Heart left ventricle (tissue), 16 donors: Measurements from ENCODE around the gene CTSH. TPM values are rescaled to one million over a fixed set of nuclear protein-coding genes. Genes with fewer than 3 reads are reported as not detected.
A peak's percentile ranks its signal among the peaks of the same experiment; 100 is the strongest.

Experiments used
- ATAC-seq, 4 donors: fragments of 200-7000 bp; cut with Tn5 transposase; one replicate each; pipeline ENCODE4 v1.9.1; 2020 to 2022; ENCODE audit warnings: moderate library complexity in 4 of 4, mild to moderate bottlenecking in 3 of 4, moderate number of reproducible peaks in 1 of 4
- DNase-seq, 5 donors: peaks; one replicate each; pipeline ENCODE4 v3.0.0-alpha.2; 2020
- H3K27ac ChIP-seq, 12 donors: fragments of 200-600 bp; sonication (generic) in 4 of 12; one replicate each; pipeline versions ENCODE4 v1.5.0 to v1.8.0; 2016 to 2022; ENCODE audit warnings: mild to moderate bottlenecking in 2 of 12
- H3K27me3 ChIP-seq, 9 donors: fragments of 200-600 bp; sonication (generic) in 2 of 9; one replicate each; pipeline versions ENCODE4 v1.5.1 to v1.8.0; 2016 to 2022; ENCODE audit warnings: mild to moderate bottlenecking in 3 of 9
- H3K36me3 ChIP-seq, 9 donors: fragments of 200-600 bp; sonication (generic) in 2 of 9; one replicate each; pipeline versions ENCODE4 v1.5.0 to v1.8.0; 2018 to 2022; ENCODE audit warnings: mild to moderate bottlenecking in 2 of 9
- H3K4me1 ChIP-seq, 12 donors: fragments of 200-600 bp; sonication (generic) in 4 of 12; one replicate each; pipeline versions ENCODE4 v1.5.0 to v1.8.0; 2016 to 2022; ENCODE audit warnings: mild to moderate bottlenecking in 3 of 12
- H3K4me3 ChIP-seq, 12 donors: fragments of 200-600 bp; sonication (generic) in 4 of 12; one replicate each; pipeline versions ENCODE4 v1.5.0 to v1.8.0; 2017 to 2022; ENCODE audit warnings: mild to moderate bottlenecking in 9 of 12, moderate library complexity in 4 of 12
- H3K9me3 ChIP-seq, 12 donors: fragments of 200-600 bp; sonication (generic) in 4 of 12; one replicate each; pipeline versions ENCODE4 v1.5.0 to v1.8.0; 2016 to 2022; ENCODE audit warnings: mild to moderate bottlenecking in 1 of 12
- POLR2A ChIP-seq, 2 donors: fragments of 450-650 bp; IDR thresholded peaks; one replicate each; pipeline ENCODE4 v1.6.1; 2017; ENCODE audit warnings: antibody characterized with exemption in 2 of 2, mild to moderate bottlenecking in 2 of 2, moderate library complexity in 2 of 2
- WGBS, 4 donors: extraction: QIAGEN DNeasy Blood & Tissue Kit in 2 of 4; methylation state at CpG; one replicate each; pipeline versions ENCODE4 v1.1.5 to v1.1.7; 2013 to 2018; 5-methylcytosine and 5-hydroxymethylcytosine counted together
- intact Hi-C, 10 donors: fragments of 100-400 bp; cut with DNase I; formaldehyde crosslinking; loops; one replicate each; pipeline versions ENCODE4 v1.11.1 to v1.14.2; 2022
- polyA plus RNA-seq, 2 donors: library from polyadenylated mRNA; stranded (reverse); fragments of 200-250 nt; gene quantifications; one replicate each; pipeline ENCODE4 v1.2.3, GENCODE V29; 2013
- total RNA-seq, 9 donors: library from RNA; depleted of rRNA in 2 of 9; stranded (reverse); fragments of >200 nt in 2 of 9; fragmentation: NEBNext Ultra II Directional in 3 of 9; extraction: Animal tissue kit (Norgen Biotek cat#: 25700) in 3 of 9; gene quantifications; one replicate each; pipeline versions ENCODE4 v1.1.0 to v1.2.4, GENCODE V29; 2016 to 2023
- TF ChIP-seq, protein P1 (sequence below), 12 donors: fragments of 200-600 bp; sonication (generic) in 4 of 12; IDR thresholded peaks; one replicate each; pipeline versions ENCODE4 v1.5.0 to v1.8.0; 2018 to 2022; ENCODE audit warnings: antibody characterized with exemption in 12 of 12, mild to moderate bottlenecking in 5 of 12
- donor health status: ischemic (EF 13 %, LVEDD 7.1; RV severe dilation, severe dysfunction).
- donor health status: healthy with polysubstance abuse.
- donor health status: DM: no; HTN: yes; CAD: no.
- donor health status: DM: no; HTN: no; CAD: no.
- donor health status: ischemic (EF 25% LVEDD 6.9; RV normal size, moderate dysfunction).
- donor health status: ischemic (EF 25% LVEDD 5.7; RV mildly dilated, moderate dysfunction).
- donor health status: healthy.
- donor health status: DM: yes; HTN: yes; CAD: no.
- donor health status: ischemic (EF 35%, LVEDD 5.7; RV mildly dilated, moderate dysfunction).
- donor health status: nonischemic (EF 11% LVEDD 7.7; RV severe dilation, severe dysfunction).
- donor health status: DM: yes; HTN: yes; CAD: no.
- donor health status: PGD.
- donor health status: ischemic (EF 29% LVEDD 5.4; RV normal size, mild dysfunction).
- donor health status: nonischemic (EF 23%, LVEDD 6.1; RV moderate dilation, normal function).

CTSH gene
- total and polyA plus RNA-seq, 11 donors = 27.8 to 165 (median 82.4) TPM

DNA sequence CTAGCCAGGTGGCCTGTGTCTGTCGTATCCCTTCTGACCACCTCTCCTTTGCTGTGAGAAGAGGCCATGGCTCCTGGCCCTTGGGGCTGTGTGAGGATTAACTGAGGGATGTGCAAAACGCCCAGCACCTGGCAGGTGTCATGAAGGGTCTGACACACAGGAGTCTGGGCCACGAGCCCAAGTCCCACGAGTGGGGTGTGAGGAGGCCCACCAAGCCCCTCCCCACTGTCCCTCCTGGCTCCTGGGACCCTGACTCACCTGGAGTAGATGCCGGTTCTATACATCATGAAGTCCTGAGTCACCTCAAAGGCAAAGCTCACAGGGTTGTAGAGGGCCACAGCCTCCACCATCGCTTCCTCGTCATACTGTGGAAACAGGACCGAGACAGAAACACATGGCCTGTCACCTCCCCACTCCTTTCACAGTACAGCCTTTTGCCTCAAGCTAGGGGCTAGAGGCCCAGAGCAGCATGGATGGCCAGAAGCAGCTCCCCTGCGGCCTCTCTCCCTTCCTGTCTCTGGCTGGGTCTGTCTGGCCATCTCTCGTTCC is 19.7 kb downstream of the CTSH start:
- no peak overlapping the region for H3K4me3 ChIP-seq
- no peak overlapping the region for H3K27ac ChIP-seq
- no peaks in the 10 kb centered on the region for H3K27me3 ChIP-seq
- peaks cover 0 to 10% (median 0%) of the 10 kb centered on the region in 12 donors for H3K4me1 ChIP-seq
- DNase-seq = no peak
- no peak for ATAC-seq
- intact Hi-C loops = no loop called here
- no peaks in the 10 kb centered on the region for H3K9me3 ChIP-seq
- TF ChIP-seq POLR2A (IDR thresholded peaks at IDR 0.05) = no peak
- TF ChIP-seq, protein P1, sequence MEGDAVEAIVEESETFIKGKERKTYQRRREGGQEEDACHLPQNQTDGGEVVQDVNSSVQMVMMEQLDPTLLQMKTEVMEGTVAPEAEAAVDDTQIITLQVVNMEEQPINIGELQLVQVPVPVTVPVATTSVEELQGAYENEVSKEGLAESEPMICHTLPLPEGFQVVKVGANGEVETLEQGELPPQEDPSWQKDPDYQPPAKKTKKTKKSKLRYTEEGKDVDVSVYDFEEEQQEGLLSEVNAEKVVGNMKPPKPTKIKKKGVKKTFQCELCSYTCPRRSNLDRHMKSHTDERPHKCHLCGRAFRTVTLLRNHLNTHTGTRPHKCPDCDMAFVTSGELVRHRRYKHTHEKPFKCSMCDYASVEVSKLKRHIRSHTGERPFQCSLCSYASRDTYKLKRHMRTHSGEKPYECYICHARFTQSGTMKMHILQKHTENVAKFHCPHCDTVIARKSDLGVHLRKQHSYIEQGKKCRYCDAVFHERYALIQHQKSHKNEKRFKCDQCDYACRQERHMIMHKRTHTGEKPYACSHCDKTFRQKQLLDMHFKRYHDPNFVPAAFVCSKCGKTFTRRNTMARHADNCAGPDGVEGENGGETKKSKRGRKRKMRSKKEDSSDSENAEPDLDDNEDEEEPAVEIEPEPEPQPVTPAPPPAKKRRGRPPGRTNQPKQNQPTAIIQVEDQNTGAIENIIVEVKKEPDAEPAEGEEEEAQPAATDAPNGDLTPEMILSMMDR (IDR thresholded peaks at IDR 0.05) = no peak
- 80 to 93% (median 86%) methylated on average over 8 to 10 of the region's 10 CpGs for WGBS, 4 donors
- peaks cover 0 to 91% (median 73%) of the 10 kb centered on the region in 9 donors for H3K36me3 ChIP-seq

DNA sequence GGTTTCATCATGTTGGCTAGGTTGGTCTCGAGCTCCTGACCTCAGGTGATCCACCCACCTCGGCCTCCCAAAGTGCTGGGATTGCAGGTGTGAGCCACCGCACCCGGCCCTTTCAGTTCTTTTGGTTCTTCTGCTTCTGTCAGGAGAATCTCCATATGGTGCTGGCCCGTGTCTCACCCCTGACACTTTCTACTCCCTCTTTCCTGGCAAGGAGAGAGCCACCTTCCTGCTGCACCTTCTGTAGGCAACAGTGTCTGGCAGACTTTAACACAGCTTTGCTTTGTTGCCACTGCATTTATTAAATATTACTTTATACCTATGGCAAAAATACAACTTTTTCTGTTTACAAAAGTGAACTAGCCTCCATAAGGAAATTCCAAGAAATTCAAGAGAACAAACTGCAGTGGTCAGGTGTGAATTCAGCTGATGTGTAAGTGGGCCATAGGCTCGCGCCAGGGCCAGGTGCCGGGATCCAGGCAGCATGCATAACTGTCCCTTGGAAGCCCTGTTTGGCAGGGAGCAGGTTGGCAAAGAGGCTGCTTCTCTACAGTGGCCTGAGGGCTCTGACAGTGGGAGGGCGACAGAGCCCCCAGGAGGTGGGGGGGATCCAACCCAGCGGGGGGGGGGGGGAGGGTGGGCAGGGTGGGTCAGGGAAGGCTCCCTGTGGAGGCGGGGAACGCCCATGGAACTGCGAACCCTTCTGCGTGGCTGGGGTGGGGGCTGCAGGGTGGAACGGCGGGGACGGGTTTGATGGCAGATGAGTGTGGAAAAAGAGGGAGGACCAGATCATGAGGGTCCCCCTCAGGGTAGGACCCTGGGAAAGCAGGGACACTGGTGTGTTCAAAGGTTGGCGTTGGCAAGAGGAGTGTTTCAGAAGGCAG is 21.1 kb downstream of the CTSH start:
- TF ChIP-seq, protein P1 (IDR thresholded peaks at IDR 0.05) = no peak
- TF ChIP-seq POLR2A (IDR thresholded peaks at IDR 0.05) = no peak
- ATAC-seq = no peak
- H3K4me1 ChIP-seq = peaks cover 0 to 10% (median 0%) of the 10 kb centered on the region in 12 donors
- no peaks in the 10 kb centered on the region for H3K9me3 ChIP-seq
- H3K27ac ChIP-seq = no peak overlapping the region
- DNase-seq = peak in 1 of 5 donors; percentile 20
- no peaks in the 10 kb centered on the region for H3K27me3 ChIP-seq
- H3K4me3 ChIP-seq = no peak overlapping the region
- 92 to 95% (median 94%) methylated on average over 17 to 18 of the region's 18 CpGs for WGBS, 4 donors
- intact Hi-C loops = no loop called here
- H3K36me3 ChIP-seq = peaks cover 0 to 93% (median 84%) of the 10 kb centered on the region in 9 donors

DNA sequence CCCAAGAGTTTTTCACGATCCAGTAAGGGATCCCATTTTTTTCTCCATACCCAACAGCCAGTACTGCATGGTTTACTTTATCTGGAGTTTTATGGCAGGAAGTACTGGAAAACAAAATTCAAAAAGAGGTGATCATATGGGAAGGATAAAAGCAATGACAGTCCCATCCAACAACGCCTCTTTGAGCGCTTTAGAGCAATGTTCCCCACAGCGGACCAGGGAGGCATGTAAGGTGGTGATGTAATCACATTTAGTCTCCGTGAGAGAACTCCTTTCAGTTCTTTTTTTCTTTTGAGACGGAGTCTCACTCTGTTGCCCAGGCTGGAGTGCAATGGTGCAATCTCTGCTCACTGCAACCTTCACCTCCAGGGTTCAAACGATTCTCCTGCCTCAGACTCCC is 21.8 kb downstream of the CTSH start:
- Histone ChIP-seq H3K27ac (no peak overlapping the region), H3K4me1 (peaks cover 0 to 10% (median 0%) of the 10 kb centered on the region in 12 donors), H3K27me3 (no peaks in the 10 kb centered on the region), H3K4me3 (no peak overlapping the region), H3K9me3 (no peaks in the 10 kb centered on the region), H3K36me3 (peaks cover 0 to 97% (median 89%) of the 10 kb centered on the region in 9 donors)
- DNase-seq = no peak
- no peak for ATAC-seq
- 81 to 85% (median 83%) methylated on average over 7 of the region's 7 CpGs for WGBS, 4 donors
- TF ChIP-seq, protein P1 (IDR thresholded peaks at IDR 0.05) = no peak
- no peak for TF ChIP-seq POLR2A (IDR thresholded peaks at IDR 0.05)
- intact Hi-C loops = no loop called here

DNA sequence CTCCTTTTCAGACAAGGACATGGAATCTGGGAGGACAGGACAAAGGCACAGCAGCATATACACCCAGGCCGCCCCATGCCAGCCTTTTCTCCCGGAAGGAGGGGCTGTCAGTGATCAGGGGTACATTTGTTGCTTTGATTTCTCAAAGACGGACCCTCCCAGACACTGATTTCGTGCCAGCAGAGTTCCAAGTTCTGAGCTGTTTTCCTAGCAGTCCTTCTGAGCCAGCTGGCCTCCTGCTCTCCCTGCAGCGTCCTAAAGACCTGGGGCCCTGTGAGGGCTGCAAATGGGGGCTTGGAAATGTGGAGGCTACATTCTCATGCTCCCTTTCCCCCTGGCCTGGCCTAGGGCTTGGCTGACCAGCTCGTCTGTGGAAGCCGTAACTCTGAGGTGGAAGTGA is 22.3 kb downstream of the CTSH start:
- Histone ChIP-seq H3K4me1 (peaks cover 0 to 6% (median 0%) of the 10 kb centered on the region in 12 donors), H3K27ac (no peak overlapping the region), H3K4me3 (no peak overlapping the region), H3K36me3 (peaks cover 0 to 95% (median 84%) of the 10 kb centered on the region in 9 donors), H3K27me3 (no peaks in the 10 kb centered on the region), H3K9me3 (no peaks in the 10 kb centered on the region)
- ATAC-seq (no peak), DNase-seq (no peak)
- WGBS, 4 donors = 86 to 90% (median 89%) methylated on average over 4 to 7 of the region's 7 CpGs
- TF ChIP-seq, protein P1 (IDR thresholded peaks at IDR 0.05) = no peak
- TF ChIP-seq POLR2A (IDR thresholded peaks at IDR 0.05) = no peak
- intact Hi-C loops = no loop called here
